Activated naive CD8-positive, alpha-beta T cell treated with anti-CD3 and anti-CD28 coated beads, Interleukin-2, amount 50 U/mL, for 24 hours (primary cell): Measurements from ENCODE around the gene DLK1.

Source experiments
- ATAC-seq: fragments of 150-1000 bp; cut with Tn5 transposase; one replicate; pipeline ENCODE4 v1.10.0; 2021
- DNase-seq: peaks from one replicate; pipeline ENCODE4 v3.0.0; 2021
- H3K27ac Mint-ChIP-seq: one replicate; pipeline ENCODE4 v1.8.0; 2021; ENCODE audit warnings: mild to moderate bottlenecking, mixed read lengths
- H3K27me3 Mint-ChIP-seq: one replicate; pipeline ENCODE4 v1.8.0; 2021; ENCODE audit warnings: mixed read lengths
- H3K36me3 Mint-ChIP-seq: one replicate; pipeline ENCODE4 v1.8.0; 2021; ENCODE audit warnings: low read depth, mixed read lengths
- H3K4me1 Mint-ChIP-seq: one replicate; pipeline ENCODE4 v1.8.0; 2021; ENCODE audit warnings: mixed read lengths
- H3K4me3 Mint-ChIP-seq: one replicate; pipeline ENCODE4 v1.8.0; 2021; ENCODE audit warnings: mild to moderate bottlenecking, moderate library complexity, mixed read lengths
- H3K9me3 Mint-ChIP-seq: one replicate; pipeline ENCODE4 v1.8.0; 2021; ENCODE audit warnings: mixed read lengths

DLK1 gene

DNA sequence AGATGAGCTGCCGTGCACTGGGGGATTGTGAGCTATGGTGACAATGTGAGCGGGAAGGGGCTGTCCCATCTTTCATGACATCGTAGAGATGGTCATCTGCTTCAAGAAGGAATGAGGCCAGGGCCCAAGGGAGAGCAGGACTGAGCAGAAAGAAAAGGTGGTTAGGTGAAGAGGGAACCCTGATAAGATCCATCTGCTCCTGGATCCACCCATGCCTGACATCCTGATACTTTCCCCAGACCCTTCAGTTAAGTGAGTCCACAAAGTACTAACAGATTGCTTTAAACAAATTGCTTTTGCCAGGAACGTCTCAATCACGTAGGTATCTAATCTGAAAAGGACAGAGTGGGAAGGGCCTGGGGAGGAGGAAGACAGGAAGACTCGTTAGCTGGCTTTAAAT, 25.4 kb upstream of the DLK1 start:
- Mint-ChIP-seq H3K27ac (no peak overlapping the region), H3K9me3 (no peaks in the 10 kb centered on the region), H3K36me3 (no peaks in the 10 kb centered on the region), H3K27me3 (no peaks in the 10 kb centered on the region), H3K4me3 (no peak overlapping the region), H3K4me1 (no peaks in the 10 kb centered on the region)
- DNase-seq (no peak), ATAC-seq (no peak)

DNA sequence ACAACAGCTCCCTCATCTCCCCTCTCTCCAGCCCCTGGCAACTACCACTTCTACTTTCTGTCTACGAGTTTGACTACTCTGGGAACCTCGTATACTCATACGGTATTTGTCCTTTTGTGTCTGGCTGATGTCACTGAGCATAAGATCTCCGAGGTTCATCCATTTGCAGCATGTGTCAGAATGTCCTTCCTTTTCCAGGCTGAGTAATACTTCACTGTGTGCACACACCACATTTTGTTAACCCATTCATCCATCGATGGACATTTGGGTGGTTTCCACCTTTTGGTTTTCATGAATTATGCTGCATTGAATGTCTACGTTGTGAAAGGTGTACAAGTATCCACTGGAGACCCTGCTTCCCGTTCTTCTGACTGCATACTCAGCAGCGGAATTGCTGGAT, 24.1 kb upstream of the DLK1 start:
- no peak overlapping the region for H3K4me3 Mint-ChIP-seq
- H3K27me3 Mint-ChIP-seq: peaks cover 5% of the 10 kb centered on the region
- no peak overlapping the region for H3K27ac Mint-ChIP-seq
- DNase-seq (no peak), ATAC-seq (no peak)
- no peaks in the 10 kb centered on the region for H3K4me1 Mint-ChIP-seq
- H3K36me3 Mint-ChIP-seq: no peaks in the 10 kb centered on the region
- no peaks in the 10 kb centered on the region for H3K9me3 Mint-ChIP-seq

DNA sequence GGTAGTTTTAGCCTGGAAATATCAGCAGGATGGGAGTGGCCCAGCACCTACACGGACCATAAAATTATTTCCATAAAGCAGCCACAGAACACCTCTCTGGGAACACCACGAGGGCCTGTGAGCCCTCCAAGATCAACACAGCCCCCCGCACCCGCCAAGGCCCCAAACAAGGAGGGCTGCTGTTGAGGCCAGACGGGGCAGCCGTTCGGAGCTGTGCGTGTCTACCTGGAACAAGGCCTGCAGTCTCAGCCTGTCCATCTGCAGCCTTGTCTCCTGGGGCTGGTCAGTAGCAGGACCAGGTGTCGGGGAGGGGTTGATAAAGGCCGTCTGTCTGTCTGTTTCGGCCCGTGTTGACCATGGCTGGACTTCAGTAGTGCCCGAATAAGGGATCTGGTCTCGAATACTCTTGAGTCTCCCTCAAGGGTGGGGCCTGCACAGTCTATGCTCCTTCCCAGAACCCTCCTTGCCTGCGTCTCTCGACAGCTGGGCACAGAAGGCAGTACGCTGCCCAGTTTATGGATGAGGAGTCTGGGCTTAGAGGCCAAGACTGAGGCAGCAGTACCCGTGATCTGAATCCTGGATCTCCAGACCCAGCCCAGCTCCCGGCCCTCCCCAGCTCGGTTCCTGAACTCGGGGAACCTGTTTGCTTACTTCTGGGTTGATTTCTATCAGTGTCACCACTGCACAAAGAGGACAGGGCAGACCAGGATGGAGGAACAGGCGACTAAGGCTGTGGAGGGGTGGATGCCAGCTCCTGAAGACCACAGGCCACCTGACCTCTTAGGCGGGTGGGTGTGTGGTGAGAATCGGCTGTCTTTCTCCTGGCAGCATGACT, 23.1 kb upstream of the DLK1 start:
- Mint-ChIP-seq H3K4me3 (no peak overlapping the region), H3K27ac (no peak overlapping the region), H3K36me3 (no peaks in the 10 kb centered on the region), H3K4me1 (no peaks in the 10 kb centered on the region), H3K9me3 (no peaks in the 10 kb centered on the region), H3K27me3 (peaks cover 8% of the 10 kb centered on the region)
- DNase-seq: no peak
- ATAC-seq: no peak

DNA sequence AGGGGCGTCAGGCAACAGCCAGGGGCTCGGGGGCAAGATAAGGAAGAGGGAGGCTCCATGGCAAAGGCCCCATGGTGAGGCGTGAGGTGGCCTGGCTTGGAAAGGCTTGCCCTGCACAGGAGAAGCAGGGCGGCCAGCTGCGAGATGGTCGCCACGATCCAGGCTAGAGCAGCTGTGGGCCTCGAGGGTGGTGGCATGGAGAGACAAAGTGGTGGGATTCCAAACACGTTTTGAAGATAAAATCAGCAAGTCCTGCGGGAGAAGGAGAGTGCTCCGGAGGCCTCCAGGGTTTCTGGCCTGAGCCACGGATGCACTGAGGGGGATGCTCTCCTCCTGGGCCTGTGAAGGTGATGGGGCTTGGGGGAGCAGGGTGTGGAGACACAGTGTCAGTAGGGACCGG, 20.5 kb upstream of the DLK1 start:
- no peaks in the 10 kb centered on the region for H3K9me3 Mint-ChIP-seq
- H3K36me3 Mint-ChIP-seq: no peaks in the 10 kb centered on the region
- DNase-seq (no peak), ATAC-seq (no peak)
- H3K4me1 Mint-ChIP-seq: no peaks in the 10 kb centered on the region
- H3K4me3 Mint-ChIP-seq: no peak overlapping the region
- no peak overlapping the region for H3K27ac Mint-ChIP-seq
- peaks cover 17% of the 10 kb centered on the region for H3K27me3 Mint-ChIP-seq

DNA sequence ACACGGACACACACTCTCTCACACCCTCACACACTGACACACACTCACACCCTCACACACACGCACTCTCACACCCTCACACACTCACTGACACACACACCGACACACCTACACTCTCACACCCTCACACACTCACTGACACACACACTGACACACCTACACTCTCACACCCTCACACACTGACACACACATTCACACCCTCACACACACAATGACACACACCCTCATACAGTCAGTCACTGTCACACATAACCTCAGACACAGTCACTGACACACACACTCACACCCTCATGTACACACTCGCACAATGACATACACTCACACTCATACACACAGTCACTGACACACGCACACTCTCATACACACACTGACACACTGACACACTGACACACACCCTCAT, 19.8 kb upstream of the DLK1 start:
- H3K9me3 Mint-ChIP-seq: no peaks in the 10 kb centered on the region
- H3K36me3 Mint-ChIP-seq: no peaks in the 10 kb centered on the region
- H3K27ac Mint-ChIP-seq: no peak overlapping the region
- peaks cover 17% of the 10 kb centered on the region for H3K27me3 Mint-ChIP-seq
- no peak overlapping the region for H3K4me3 Mint-ChIP-seq
- H3K4me1 Mint-ChIP-seq: no peaks in the 10 kb centered on the region
- DNase-seq (no peak), ATAC-seq (no peak)

DNA sequence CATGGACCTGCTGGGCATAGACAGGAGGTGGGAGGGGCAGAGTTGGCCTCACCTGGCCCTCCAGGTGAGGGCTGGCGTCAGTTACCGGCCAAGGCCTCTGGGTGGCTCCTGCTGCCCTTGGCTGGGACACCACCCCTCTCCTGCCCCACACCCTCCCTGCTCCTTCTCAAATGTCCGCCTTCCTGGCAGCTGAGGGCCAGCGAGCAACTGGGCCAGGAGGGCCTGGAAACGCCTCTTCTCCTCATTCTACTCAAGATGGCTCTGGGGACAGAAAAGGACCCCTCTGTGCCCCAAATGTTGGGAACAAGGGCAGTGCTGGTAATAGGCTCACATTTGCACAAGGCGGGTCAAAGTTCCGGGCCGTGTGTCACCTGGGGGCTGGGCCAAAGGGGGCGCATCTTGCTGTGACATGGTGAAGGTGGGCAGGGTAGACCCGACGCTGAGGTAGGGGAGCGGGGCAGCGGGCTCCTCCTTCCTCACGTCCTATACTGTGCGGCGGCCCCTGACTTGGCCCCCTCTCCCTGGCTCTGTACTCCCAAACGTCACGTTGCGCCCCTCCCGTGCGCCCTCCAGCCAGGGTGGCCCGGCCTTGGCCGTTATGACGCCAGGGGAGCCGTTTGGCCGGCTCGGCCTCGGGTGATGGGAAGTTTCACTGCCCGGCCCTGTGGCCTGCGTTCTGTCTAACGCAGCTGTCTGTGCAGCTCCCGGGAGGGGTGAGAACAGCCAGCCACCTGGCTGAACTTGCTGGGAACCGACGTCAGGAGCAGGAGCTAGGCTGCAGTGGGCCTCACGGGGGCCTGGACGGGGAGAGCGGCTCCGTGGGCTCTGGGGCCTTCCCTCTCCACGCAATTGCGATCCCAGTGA, 18.0 kb upstream of the DLK1 start:
- H3K4me3 Mint-ChIP-seq: no peak overlapping the region
- peaks cover 2% of the 10 kb centered on the region for H3K4me1 Mint-ChIP-seq
- no peaks in the 10 kb centered on the region for H3K9me3 Mint-ChIP-seq
- no peak overlapping the region for H3K27ac Mint-ChIP-seq
- no peaks in the 10 kb centered on the region for H3K36me3 Mint-ChIP-seq
- ATAC-seq (no peak), DNase-seq (no peak)
- H3K27me3 Mint-ChIP-seq: peaks cover 21% of the 10 kb centered on the region

DNA sequence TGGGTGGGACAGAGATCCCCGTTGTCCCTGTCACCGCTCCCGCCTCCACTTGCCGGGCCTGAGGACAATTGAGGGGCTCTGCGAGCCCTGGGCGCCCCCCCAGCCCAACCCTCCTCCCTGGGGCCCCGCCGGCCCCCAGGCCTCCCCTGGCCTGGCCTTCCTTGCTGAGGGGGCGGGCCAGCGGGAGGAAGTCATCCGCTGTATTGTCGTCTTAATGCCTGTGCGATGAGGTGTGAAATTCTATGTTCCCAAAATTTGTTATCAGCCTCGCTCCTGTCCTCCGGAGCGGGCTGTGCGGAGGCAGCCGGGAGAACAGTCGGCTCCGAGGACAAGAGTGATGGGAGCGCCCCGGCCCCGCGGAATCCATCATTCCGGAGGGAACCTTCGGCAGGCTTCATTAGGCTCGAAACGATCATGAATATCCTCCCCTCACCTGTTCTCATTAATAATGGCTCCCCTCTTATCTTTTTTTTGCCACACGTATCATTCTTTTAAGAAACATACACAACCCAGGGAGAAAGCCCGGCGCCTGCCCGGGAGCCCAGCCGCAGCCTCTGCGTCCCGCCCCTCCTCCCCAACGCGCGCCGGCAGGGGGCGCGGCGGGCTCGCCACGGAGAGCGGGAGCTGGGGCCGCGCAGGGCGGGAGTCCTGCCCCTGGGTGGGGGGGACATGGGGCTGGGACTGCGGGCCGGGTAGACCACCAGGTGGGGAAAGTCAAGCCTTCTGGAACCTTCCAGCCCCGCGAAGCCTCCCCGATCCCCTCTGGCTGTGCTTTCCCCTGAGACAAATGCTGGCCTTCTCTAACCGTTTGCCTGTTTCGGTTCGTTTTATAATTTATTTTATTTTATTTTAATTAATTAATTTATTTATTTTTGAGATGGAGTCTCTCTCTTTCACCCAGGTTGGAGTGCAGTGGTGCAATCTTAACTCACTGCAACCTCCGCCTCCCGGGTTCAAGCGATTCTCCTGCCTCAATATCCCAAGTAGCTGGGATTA, 17.1 kb upstream of the DLK1 start:
- Mint-ChIP-seq H3K4me1 (peaks cover 2% of the 10 kb centered on the region), H3K4me3 (no peak overlapping the region), H3K36me3 (no peaks in the 10 kb centered on the region), H3K27ac (no peak overlapping the region), H3K27me3 (peaks cover 23% of the 10 kb centered on the region), H3K9me3 (no peaks in the 10 kb centered on the region)
- DNase-seq (no peak), ATAC-seq (no peak)

DNA sequence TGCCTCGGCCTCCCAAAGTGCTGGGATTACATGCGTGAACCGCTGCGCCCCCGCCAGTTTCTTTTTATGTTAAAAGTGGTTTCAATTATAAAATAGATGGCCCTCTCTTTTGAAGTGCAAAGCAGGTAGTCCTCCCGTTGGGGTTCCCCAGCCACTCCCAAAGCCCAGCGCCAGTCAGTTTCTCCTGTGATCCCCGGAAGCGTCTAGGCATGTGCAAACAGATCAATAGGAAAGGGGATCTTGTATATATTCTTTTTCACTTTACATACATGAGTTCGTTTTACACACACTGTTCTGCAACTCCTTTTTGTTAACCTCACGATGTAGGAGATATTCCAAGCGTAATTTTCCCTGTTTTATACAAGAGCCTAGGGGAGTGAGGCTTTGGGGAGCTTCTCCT, 16.3 kb upstream of the DLK1 start:
- Mint-ChIP-seq H3K4me3 (no peak overlapping the region), H3K36me3 (no peaks in the 10 kb centered on the region), H3K27ac (no peak overlapping the region), H3K27me3 (peaks cover 23% of the 10 kb centered on the region), H3K9me3 (no peaks in the 10 kb centered on the region), H3K4me1 (peaks cover 2% of the 10 kb centered on the region)
- ATAC-seq (no peak), DNase-seq (no peak)

DNA sequence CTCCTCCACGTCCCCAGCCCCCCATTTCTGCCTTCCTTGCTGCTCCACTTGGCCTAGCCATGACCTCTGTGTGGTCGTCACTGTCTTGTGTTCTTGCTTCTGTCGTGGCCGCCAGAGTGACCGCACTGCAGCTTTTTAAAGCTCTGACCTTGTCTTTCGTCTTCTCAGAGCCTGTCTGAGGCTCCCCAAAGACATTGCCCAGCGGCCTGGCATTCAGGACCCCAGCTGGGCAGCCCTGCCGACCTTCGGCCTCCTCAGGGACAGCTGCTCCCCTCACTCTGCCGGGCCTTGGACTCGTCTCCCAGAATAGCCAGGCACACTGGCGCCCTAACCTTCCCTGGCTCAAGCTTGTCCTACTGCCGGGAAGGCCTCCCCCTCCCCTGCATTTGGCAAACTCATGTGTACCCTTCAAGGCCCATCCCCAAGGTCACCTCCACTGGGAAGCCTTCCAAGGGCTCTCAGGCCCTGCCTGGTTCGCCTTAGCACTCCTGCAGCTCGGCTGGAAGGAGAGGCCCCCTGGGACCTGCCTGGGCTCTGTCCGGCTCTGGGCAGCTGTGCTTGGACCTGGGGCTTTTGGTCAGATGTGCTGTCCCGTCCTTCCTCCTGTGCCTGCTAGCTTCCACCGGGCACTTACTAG, 15.7 kb upstream of the DLK1 start:
- no peaks in the 10 kb centered on the region for H3K9me3 Mint-ChIP-seq
- H3K27me3 Mint-ChIP-seq: peaks cover 23% of the 10 kb centered on the region
- ATAC-seq (no peak), DNase-seq (no peak)
- no peak overlapping the region for H3K27ac Mint-ChIP-seq
- H3K4me1 Mint-ChIP-seq: peaks cover 2% of the 10 kb centered on the region
- H3K36me3 Mint-ChIP-seq: no peaks in the 10 kb centered on the region
- no peak overlapping the region for H3K4me3 Mint-ChIP-seq

DNA sequence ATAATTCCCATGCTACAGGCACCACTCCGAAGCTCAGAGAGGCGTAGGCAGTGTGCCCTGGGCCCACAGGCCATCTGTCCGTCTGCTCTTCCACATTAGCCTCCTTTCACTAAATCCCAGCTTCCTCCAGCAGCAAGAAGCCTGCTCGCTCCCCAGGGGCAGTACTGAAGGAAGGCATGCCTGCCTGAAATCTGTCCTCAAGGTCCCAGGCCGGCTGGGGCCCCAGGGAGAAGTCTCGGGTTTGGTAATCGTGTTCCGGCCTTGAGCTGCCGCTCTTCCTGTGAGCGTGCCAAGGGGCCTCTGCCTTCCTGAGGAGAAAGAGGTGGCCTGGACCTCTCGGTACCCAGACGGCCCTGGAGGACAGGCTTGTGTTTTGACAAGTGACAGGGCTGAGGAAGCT, 15.2 kb upstream of the DLK1 start:
- Mint-ChIP-seq H3K27ac (no peak overlapping the region), H3K4me1 (peaks cover 2% of the 10 kb centered on the region), H3K36me3 (no peaks in the 10 kb centered on the region), H3K9me3 (no peaks in the 10 kb centered on the region), H3K27me3 (peaks cover 23% of the 10 kb centered on the region), H3K4me3 (no peak overlapping the region)
- ATAC-seq (no peak), DNase-seq (no peak)

DNA sequence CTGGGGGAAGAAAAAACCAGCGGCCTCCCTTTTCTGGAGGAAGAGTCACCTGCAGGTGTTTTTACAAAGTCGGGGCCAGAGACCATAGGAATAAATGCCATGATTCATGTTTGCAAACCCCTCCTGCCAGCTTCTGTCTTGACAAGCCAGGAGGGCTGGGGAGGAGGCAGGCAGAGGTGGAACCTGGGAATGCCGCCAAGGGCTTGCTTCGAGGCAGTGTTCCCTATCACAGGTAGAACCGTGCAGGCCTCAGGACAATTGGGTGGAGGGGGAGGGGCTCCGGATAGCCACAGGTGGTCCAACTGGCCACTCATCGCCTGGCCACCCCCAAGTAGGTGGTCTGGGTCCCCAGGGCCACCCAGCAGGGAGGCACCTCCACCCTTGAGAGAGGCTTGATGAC, 14.2 kb upstream of the DLK1 start:
- Mint-ChIP-seq H3K27me3 (peaks cover 17% of the 10 kb centered on the region), H3K4me3 (no peak overlapping the region), H3K9me3 (no peaks in the 10 kb centered on the region), H3K36me3 (no peaks in the 10 kb centered on the region), H3K4me1 (peaks cover 2% of the 10 kb centered on the region), H3K27ac (no peak overlapping the region)
- DNase-seq (no peak), ATAC-seq (no peak)

DNA sequence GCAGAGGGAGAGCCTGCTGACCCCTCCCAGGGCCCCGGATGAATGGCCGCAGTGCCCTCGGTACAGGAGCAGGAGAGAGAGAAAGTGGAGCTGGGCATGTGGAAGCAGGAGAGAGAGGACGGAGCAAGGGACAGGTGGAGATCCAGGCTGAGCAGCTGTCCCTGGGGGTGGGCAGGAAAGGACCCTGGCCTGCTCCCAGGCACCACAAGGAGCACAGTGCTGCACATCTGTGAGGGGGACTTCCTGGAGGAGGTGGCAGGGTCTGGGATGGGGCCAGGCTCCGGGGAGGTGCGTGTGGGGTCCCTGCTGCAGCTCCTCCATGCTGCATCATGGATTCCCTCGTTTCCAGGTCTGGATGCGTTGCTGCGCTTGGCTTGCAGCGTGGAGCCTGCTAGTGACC, 13.0 kb upstream of the DLK1 start:
- Mint-ChIP-seq H3K4me1 (peaks cover 2% of the 10 kb centered on the region), H3K27me3 (peaks cover 20% of the 10 kb centered on the region), H3K27ac (no peak overlapping the region), H3K9me3 (no peaks in the 10 kb centered on the region), H3K4me3 (no peak overlapping the region), H3K36me3 (no peaks in the 10 kb centered on the region)
- ATAC-seq (no peak), DNase-seq (no peak)

DNA sequence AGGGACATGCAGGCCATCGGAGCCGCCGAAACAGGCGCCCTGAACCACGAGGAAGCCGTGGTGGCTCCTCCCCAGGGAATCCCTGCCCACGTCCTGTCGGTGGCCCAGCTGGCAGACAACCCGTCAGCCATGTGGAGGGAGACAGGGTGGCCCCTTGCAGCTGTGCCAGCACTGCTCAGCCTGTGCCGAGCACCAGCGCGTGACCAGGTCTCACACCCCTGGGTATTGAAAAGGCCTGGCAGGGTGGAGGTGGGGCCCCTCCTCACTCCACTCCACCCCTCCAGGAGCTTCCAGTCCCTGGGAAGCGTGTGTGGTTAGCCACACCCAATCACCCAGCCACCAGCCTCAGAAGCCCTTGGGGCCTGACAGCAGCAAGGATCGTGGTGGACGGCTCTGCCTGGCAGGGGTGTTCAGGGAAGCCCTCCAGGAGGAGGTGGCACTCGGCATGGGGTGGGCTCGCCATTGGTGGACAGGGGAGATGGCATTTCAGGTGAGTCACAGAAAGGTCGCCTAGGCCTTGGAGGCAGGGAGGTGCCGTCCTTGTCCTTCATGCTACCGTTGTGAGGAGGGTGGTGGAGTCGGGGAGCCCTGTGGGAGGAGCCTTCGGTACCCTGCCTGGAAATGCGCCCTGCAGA, 12.3 kb upstream of the DLK1 start:
- Mint-ChIP-seq H3K4me3 (no peak overlapping the region), H3K9me3 (no peaks in the 10 kb centered on the region), H3K27ac (no peak overlapping the region), H3K36me3 (no peaks in the 10 kb centered on the region), H3K27me3 (peaks cover 19% of the 10 kb centered on the region), H3K4me1 (peaks cover 2% of the 10 kb centered on the region)
- ATAC-seq (no peak), DNase-seq (no peak)

DNA sequence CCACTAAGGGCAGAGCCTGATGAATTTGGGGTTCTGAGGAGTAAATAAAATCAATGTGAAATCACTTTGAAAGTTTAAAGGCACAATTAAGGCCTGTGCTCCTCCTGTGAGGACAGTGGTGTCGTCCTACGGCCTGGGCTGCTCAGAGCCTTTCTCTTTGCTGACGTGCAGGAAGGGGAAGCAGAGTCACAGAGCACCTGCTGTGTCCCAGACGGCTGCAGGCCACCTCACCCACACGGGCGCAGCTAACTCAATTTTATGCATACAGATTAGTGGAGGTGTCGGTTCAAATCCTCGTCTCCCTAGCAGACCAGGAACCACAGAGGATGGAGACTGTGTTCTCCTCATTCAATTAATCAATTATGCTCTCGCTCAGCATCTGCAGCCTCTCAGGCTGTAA, 11.4 kb upstream of the DLK1 start:
- H3K9me3 Mint-ChIP-seq: no peaks in the 10 kb centered on the region
- H3K27ac Mint-ChIP-seq: no peak overlapping the region
- H3K4me1 Mint-ChIP-seq: peaks cover 2% of the 10 kb centered on the region
- DNase-seq (no peak), ATAC-seq (no peak)
- H3K4me3 Mint-ChIP-seq: no peak overlapping the region
- H3K27me3 Mint-ChIP-seq: peaks cover 16% of the 10 kb centered on the region
- no peaks in the 10 kb centered on the region for H3K36me3 Mint-ChIP-seq
